ENCODE data around the gene UTY. TPM values are rescaled to one million over a fixed set of nuclear protein-coding genes. Genes with fewer than 3 reads are reported as not detected.

The UTY gene
- polyA plus RNA-seq, 2 donors: 4.0 TPM; not detected in 1

DNA sequence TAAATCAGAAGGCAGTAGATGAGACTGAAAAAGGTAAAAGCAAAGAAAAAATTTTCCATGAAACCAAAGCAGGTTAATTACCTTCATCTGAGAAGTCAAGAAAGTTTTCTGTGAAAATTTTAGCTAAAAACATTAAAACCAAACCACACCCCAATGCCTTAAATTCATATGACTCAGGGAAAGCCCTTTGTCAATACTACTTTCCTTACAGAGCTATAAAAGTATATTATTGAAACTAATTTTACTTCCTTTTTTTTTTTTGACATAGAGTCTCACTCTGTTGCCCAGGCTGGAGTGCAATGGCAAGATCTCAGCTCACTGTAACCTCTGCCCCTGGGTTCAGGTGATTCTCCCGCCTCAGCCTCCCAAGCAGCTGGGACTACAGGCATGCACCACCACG is 117.2 kb downstream of the UTY start:
- no peak overlapping the region for H3K4me3 ChIP-seq (ENCODE audit: low read depth in 1 of 2, low read length in 2 of 2)
- WGBS, 2 donors: 90% methylated on average over 2 of the region's 2 CpGs; no CpG with 5 or more reads in 1 of the 2 donors

DNA sequence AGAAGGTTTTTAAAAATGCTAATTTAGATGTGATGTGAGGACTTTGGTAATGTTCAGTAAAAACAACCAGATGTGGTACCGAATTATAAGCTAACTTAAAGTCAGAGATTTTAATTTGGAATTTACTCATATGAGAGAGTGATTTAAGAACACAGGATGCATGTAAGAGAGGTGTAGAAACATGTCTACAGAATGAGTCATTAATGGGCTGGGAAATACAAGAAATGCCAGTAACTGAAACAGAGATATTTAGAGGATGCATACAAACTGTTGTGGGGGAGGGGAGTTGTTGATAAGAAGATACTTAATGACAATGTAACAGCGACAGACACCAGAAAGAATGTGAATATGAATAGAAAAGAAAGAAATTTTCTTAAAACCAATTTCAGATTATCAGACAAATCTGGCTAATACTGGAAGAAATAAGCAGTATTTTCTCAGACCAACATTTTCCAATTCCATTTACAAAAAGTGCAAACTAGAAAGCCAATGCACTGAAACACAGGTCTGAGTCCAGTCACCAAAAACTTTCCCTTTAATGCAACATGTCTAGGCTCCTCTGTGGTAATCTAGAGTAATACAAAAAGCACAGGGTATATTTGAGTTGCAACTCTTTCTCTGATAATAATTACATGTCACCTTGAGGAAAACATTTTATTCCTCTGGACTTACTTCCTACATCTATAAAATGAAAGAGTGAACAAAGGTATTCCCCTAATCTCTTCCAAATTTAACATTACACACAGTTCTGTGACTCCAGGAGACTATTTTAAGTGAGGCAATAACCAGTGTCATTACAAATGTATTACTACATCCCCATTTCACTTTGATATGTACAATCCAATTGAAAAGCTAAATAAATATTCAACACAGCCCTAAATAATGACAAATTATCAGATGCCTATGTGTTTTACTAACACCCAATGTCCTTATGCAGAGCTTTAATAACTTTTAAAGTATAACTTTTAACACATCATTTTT is 117.9 kb downstream of the UTY start:
- Histone ChIP-seq H3K9me3 (ENCODE audit: control insufficient read depth in 2 of 2, insufficient read depth in 1 of 2, low read depth in 1 of 2, low read length in 1 of 2) (no peaks in the 10 kb centered on the region), H3K4me3 (ENCODE audit: low read depth in 1 of 2, low read length in 2 of 2) (no peak overlapping the region), H3K27me3 (ENCODE audit: control insufficient read depth in 1 of 2, insufficient read depth in 2 of 2, low read length in 2 of 2) (no peaks in the 10 kb centered on the region), H3K36me3 (ENCODE audit: control insufficient read depth in 2 of 2, insufficient read depth in 2 of 2, low read length in 1 of 2) (no peaks in the 10 kb centered on the region), H3K4me1 (ENCODE audit: control insufficient read depth in 2 of 2, insufficient read depth in 2 of 2, low read length in 1 of 2) (peaks cover 0 to 2% of the 10 kb centered on the region in 2 donors), H3K27ac (ENCODE audit: low read depth in 2 of 2, low read length in 1 of 2) (no peak overlapping the region)
- 53 to 100% methylated on average over 1 to 2 of the region's 2 CpGs for WGBS, 2 donors

More for the DNA sequence above, 117.2 kb downstream of the UTY start:
- H3K4me1 ChIP-seq (ENCODE audit: control insufficient read depth in 2 of 2, insufficient read depth in 2 of 2, low read length in 1 of 2): peaks cover 0 to 2% of the 10 kb centered on the region in 2 donors
- no peaks in the 10 kb centered on the region for H3K27me3 ChIP-seq (ENCODE audit: control insufficient read depth in 1 of 2, insufficient read depth in 2 of 2, low read length in 2 of 2)
- no peaks in the 10 kb centered on the region for H3K36me3 ChIP-seq (ENCODE audit: control insufficient read depth in 2 of 2, insufficient read depth in 2 of 2, low read length in 1 of 2)
- H3K27ac ChIP-seq (ENCODE audit: low read depth in 2 of 2, low read length in 1 of 2): no peak overlapping the region
- H3K9me3 ChIP-seq (ENCODE audit: control insufficient read depth in 2 of 2, insufficient read depth in 1 of 2, low read depth in 1 of 2, low read length in 1 of 2): no peaks in the 10 kb centered on the region

DNA sequence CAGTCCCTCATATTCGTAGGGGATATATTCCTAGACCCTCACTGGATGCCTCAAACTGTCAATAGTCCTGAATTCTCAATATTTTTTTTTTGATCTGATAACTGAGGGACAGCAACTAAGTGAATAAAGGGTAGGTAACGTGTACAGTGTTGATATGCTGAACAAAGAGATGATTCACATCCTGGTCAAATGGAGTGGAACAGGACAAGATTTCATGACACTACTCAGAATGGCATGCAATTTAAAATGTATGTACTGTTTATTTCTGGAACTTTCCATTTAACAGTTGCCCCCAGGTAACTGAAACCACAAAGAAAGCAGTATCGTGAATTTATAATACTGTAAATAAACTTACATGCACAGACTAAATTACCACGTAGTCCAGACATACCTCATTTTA is 128.4 kb downstream of the UTY start:
- Histone ChIP-seq H3K9me3 (ENCODE audit: control insufficient read depth in 2 of 2, insufficient read depth in 1 of 2, low read depth in 1 of 2, low read length in 1 of 2) (no peaks in the 10 kb centered on the region), H3K27ac (ENCODE audit: low read depth in 2 of 2, low read length in 1 of 2) (no peak overlapping the region), H3K27me3 (ENCODE audit: control insufficient read depth in 1 of 2, insufficient read depth in 2 of 2, low read length in 2 of 2) (no peaks in the 10 kb centered on the region), H3K4me1 (ENCODE audit: control insufficient read depth in 2 of 2, insufficient read depth in 2 of 2, low read length in 1 of 2) (no peaks in the 10 kb centered on the region), H3K36me3 (ENCODE audit: control insufficient read depth in 2 of 2, insufficient read depth in 2 of 2, low read length in 1 of 2) (peaks cover 0 to 4% of the 10 kb centered on the region in 2 donors), H3K4me3 (ENCODE audit: low read depth in 1 of 2, low read length in 2 of 2) (no peak overlapping the region)
- WGBS, 2 donors: 70 to 93% methylated on average over 4 of the region's 4 CpGs

DNA sequence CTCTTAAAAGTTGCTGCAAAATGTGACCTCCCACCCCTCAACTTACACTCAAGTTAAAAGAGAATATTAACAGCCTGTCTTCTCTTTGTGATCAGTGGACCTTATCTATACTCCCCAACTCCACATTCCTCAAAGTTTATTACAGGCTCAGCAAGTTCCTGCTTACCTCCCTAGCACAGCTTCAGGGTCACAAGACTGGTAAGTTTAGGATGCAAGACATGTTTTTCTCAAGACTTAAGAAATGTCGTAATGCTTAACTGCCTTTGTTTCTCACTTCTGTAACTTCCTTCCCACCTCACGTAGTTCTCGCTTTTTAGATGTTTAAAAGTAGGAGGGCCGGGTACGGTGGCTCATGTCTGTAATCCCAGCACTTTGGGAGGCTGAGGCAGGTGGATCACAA is 132.7 kb downstream of the UTY start:
- peaks cover 0 to 5% of the 10 kb centered on the region in 2 donors for H3K36me3 ChIP-seq (ENCODE audit: control insufficient read depth in 2 of 2, insufficient read depth in 2 of 2, low read length in 1 of 2)
- H3K27me3 ChIP-seq (ENCODE audit: control insufficient read depth in 1 of 2, insufficient read depth in 2 of 2, low read length in 2 of 2): no peaks in the 10 kb centered on the region
- H3K9me3 ChIP-seq (ENCODE audit: control insufficient read depth in 2 of 2, insufficient read depth in 1 of 2, low read depth in 1 of 2, low read length in 1 of 2): no peaks in the 10 kb centered on the region
- no peaks in the 10 kb centered on the region for H3K4me1 ChIP-seq (ENCODE audit: control insufficient read depth in 2 of 2, insufficient read depth in 2 of 2, low read length in 1 of 2)
- H3K4me3 ChIP-seq (ENCODE audit: low read depth in 1 of 2, low read length in 2 of 2): no peak overlapping the region
- 86 to 93% methylated on average over 3 to 5 of the region's 5 CpGs for WGBS, 2 donors
- no peak overlapping the region for H3K27ac ChIP-seq (ENCODE audit: low read depth in 2 of 2, low read length in 1 of 2)

DNA sequence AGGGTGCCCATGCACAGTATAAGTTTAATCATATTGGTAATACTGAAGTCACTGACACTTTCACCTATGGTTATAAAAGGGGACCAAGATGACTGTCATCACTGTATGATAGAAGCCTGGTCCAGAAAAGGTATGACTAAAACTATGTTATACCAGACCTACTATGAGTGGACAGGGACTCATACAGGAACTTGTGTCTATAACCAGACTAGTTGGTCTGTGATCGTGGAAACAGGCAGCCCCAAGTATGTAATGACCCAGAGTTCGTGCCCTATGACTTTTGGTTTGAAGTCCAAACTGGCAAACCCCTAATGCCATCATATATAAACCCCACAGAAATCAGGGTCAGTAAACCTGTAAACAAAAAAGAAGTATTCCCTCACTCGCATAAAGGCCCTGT is 134.3 kb downstream of the UTY start:
- no peaks in the 10 kb centered on the region for H3K4me1 ChIP-seq (ENCODE audit: control insufficient read depth in 2 of 2, insufficient read depth in 2 of 2, low read length in 1 of 2)
- WGBS, 2 donors: 92% methylated on average over 3 of the region's 3 CpGs; no CpG with 5 or more reads in 1 of the 2 donors
- no peaks in the 10 kb centered on the region for H3K9me3 ChIP-seq (ENCODE audit: control insufficient read depth in 2 of 2, insufficient read depth in 1 of 2, low read depth in 1 of 2, low read length in 1 of 2)
- no peak overlapping the region for H3K4me3 ChIP-seq (ENCODE audit: low read depth in 1 of 2, low read length in 2 of 2)
- H3K27ac ChIP-seq (ENCODE audit: low read depth in 2 of 2, low read length in 1 of 2): no peak overlapping the region
- H3K36me3 ChIP-seq (ENCODE audit: control insufficient read depth in 2 of 2, insufficient read depth in 2 of 2, low read length in 1 of 2): peaks cover 0 to 9% of the 10 kb centered on the region in 2 donors
- no peaks in the 10 kb centered on the region for H3K27me3 ChIP-seq (ENCODE audit: control insufficient read depth in 1 of 2, insufficient read depth in 2 of 2, low read length in 2 of 2)

DNA sequence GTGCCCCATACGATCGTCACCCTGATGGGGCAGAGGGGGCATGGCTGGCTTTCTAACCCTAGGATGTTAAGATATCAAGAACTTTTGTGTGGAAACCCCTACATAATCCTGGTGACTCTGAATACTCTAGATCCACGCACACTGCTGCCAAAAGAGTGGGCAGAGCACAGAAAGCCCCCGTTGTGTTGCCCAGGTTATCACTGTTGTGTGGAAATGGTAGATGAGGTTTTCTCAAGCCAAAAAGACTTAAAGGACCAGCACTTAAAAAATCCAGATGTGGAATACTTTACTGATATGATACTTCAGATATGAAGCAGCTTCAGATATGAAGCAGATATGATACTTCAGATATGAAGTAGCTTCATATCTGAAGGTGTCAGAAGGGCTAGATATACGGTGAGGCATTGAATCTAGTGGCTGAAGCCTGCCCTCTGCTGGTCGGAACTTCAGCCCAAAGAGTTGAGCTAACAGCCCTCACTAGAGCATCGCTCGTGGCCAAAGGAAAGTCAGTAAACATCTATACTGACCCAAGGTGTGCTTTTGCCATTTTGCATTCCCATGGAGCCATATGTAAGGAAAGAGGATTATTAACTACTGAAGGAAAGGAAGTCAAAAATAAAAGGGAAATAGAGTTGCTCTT is 136.4 kb downstream of the UTY start:
- Histone ChIP-seq H3K9me3 (ENCODE audit: control insufficient read depth in 2 of 2, insufficient read depth in 1 of 2, low read depth in 1 of 2, low read length in 1 of 2) (no peaks in the 10 kb centered on the region), H3K36me3 (ENCODE audit: control insufficient read depth in 2 of 2, insufficient read depth in 2 of 2, low read length in 1 of 2) (peaks cover 0 to 9% of the 10 kb centered on the region in 2 donors), H3K4me1 (ENCODE audit: control insufficient read depth in 2 of 2, insufficient read depth in 2 of 2, low read length in 1 of 2) (no peaks in the 10 kb centered on the region), H3K4me3 (ENCODE audit: low read depth in 1 of 2, low read length in 2 of 2) (no peak overlapping the region), H3K27ac (ENCODE audit: low read depth in 2 of 2, low read length in 1 of 2) (no peak overlapping the region), H3K27me3 (ENCODE audit: control insufficient read depth in 1 of 2, insufficient read depth in 2 of 2, low read length in 2 of 2) (no peaks in the 10 kb centered on the region)
- WGBS, 2 donors: 28 to 75% methylated on average over 3 to 8 of the region's 8 CpGs

DNA sequence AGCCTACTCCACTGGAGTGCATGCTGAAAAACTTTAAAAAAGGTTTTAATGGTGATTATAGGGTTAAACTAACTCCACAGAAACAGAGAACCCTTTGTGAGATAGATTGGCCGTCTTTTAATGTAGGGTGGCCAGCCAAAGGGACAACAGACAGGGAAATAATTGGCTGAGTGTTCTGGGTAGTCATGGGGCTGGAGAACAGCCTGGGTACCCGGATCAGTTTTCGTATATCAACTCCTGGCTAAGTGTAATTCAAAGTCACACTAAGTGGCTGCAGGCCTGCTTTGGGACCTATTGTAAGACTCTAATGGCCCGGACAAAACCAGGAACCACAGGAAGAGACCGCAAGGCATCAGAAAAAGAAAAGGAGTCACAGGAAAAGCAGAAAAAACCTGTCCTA is 139.9 kb downstream of the UTY start:
- Histone ChIP-seq H3K27ac (ENCODE audit: low read depth in 2 of 2, low read length in 1 of 2) (no peak overlapping the region), H3K36me3 (ENCODE audit: control insufficient read depth in 2 of 2, insufficient read depth in 2 of 2, low read length in 1 of 2) (peaks cover 0 to 18% of the 10 kb centered on the region in 2 donors), H3K4me1 (ENCODE audit: control insufficient read depth in 2 of 2, insufficient read depth in 2 of 2, low read length in 1 of 2) (no peaks in the 10 kb centered on the region), H3K27me3 (ENCODE audit: control insufficient read depth in 1 of 2, insufficient read depth in 2 of 2, low read length in 2 of 2) (no peaks in the 10 kb centered on the region), H3K9me3 (ENCODE audit: control insufficient read depth in 2 of 2, insufficient read depth in 1 of 2, low read depth in 1 of 2, low read length in 1 of 2) (no peaks in the 10 kb centered on the region), H3K4me3 (ENCODE audit: low read depth in 1 of 2, low read length in 2 of 2) (no peak overlapping the region)
- 40 to 70% methylated on average over 1 to 5 of the region's 5 CpGs for WGBS, 2 donors

DNA sequence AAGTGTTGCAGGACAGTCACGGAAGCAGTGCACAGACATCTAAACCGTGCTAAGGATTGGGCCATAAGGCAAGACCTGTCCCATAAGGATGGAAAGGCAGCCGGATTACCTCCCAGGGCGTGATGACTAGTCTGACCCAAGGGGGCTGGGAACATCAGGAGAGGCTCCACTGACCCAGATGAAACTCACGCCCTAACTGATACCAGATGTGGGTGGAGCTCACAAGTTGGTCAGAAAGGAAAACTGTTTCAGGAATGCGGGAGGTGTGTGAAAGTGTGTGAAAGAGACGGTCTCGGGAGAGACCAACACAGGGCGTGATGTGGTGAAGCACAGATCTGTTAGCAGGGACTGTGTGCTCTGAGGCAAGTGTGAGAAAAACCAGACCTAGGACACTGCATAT is 140.5 kb downstream of the UTY start:
- Histone ChIP-seq H3K4me3 (ENCODE audit: low read depth in 1 of 2, low read length in 2 of 2) (no peak overlapping the region), H3K36me3 (ENCODE audit: control insufficient read depth in 2 of 2, insufficient read depth in 2 of 2, low read length in 1 of 2) (peaks cover 0 to 19% of the 10 kb centered on the region in 2 donors), H3K4me1 (ENCODE audit: control insufficient read depth in 2 of 2, insufficient read depth in 2 of 2, low read length in 1 of 2) (no peaks in the 10 kb centered on the region), H3K27me3 (ENCODE audit: control insufficient read depth in 1 of 2, insufficient read depth in 2 of 2, low read length in 2 of 2) (no peaks in the 10 kb centered on the region), H3K9me3 (ENCODE audit: control insufficient read depth in 2 of 2, insufficient read depth in 1 of 2, low read depth in 1 of 2, low read length in 1 of 2) (no peaks in the 10 kb centered on the region), H3K27ac (ENCODE audit: low read depth in 2 of 2, low read length in 1 of 2) (no peak overlapping the region)
- WGBS, 2 donors: 93% methylated on average over 9 of the region's 9 CpGs; no CpG with 5 or more reads in 1 of the 2 donors

DNA sequence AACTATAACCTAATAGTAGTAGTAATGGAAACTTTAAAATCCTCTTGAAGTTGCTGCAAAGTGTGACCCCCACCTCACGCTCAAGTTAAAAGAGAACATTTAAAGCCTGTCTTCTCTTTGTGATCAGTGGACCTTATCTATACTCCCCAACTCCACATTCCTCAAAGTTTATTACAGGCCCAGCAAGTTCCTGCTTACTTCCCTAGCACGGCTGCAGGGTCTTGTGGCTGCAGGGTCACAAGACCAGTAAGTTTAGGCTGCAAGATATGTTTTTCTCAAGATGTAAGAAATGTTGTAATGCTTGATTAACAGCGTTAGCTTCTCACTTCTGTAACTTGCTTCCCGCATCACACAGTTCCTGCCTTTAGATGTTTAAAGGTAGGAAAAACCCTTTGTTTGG is 141.1 kb downstream of the UTY start:
- H3K9me3 ChIP-seq (ENCODE audit: control insufficient read depth in 2 of 2, insufficient read depth in 1 of 2, low read depth in 1 of 2, low read length in 1 of 2): no peaks in the 10 kb centered on the region
- WGBS, 2 donors: 77 to 82% methylated on average over 4 of the region's 4 CpGs
- no peaks in the 10 kb centered on the region for H3K27me3 ChIP-seq (ENCODE audit: control insufficient read depth in 1 of 2, insufficient read depth in 2 of 2, low read length in 2 of 2)
- H3K27ac ChIP-seq (ENCODE audit: low read depth in 2 of 2, low read length in 1 of 2): no peak overlapping the region
- peaks cover 0 to 19% of the 10 kb centered on the region in 2 donors for H3K36me3 ChIP-seq (ENCODE audit: control insufficient read depth in 2 of 2, insufficient read depth in 2 of 2, low read length in 1 of 2)
- no peaks in the 10 kb centered on the region for H3K4me1 ChIP-seq (ENCODE audit: control insufficient read depth in 2 of 2, insufficient read depth in 2 of 2, low read length in 1 of 2)
- no peak overlapping the region for H3K4me3 ChIP-seq (ENCODE audit: low read depth in 1 of 2, low read length in 2 of 2)

All from esophagus (tissue), 2 donors.